Spleen (tissue), 11 donors: ENCODE results near the gene HMGN2. TPM values are rescaled to one million over a fixed set of nuclear protein-coding genes. Genes with fewer than 3 reads are reported as not detected.
A peak's percentile ranks its signal among the peaks of the same experiment; 100 is the strongest.
"Not testable (repeated sequence)": the region's sequence is repeated elsewhere in the genome, so short reads cannot be mapped to it uniquely, and the experiment has no call there.

Experiments used
- DNase-seq: peaks from one replicate; pipeline ENCODE4 v3.0.0-alpha.2; 2020
- H3K27ac ChIP-seq, 8 donors: fragments of 200-600 bp; sonication (generic) in 7 of 8; 1 replicate in 4 of 8; 2 replicates in 4 of 8; pipeline versions ENCODE4 v1.5.0 to v1.8.0; 2016 to 2021; ENCODE audit warnings: inconsistent platforms in 4 of 8, mild to moderate bottlenecking in 4 of 8, moderate library complexity in 1 of 8
- H3K27me3 ChIP-seq, 7 donors: fragments of 200-600 bp; sonication (generic) in 6 of 7; replicated peaks in 1 of 7; 1 replicate in 4 of 7; 2 replicates in 3 of 7; pipeline versions ENCODE4 v1.5.0 to v1.8.0; 2016 to 2021; ENCODE audit warnings: inconsistent platforms in 3 of 7, mild to moderate bottlenecking in 1 of 7
- H3K36me3 ChIP-seq, 6 donors: fragments of 200-600 bp; sonication (generic) in 5 of 6; 1 replicate in 4 of 6; 2 replicates in 2 of 6; pipeline versions ENCODE4 v1.5.0 to v1.8.0; 2016 to 2021; ENCODE audit warnings: inconsistent platforms in 2 of 6
- H3K4me1 ChIP-seq, 6 donors: fragments of 200-600 bp; sonication (generic) in 5 of 6; 1 replicate in 3 of 6; 2 replicates in 3 of 6; pipeline versions ENCODE4 v1.5.0 to v1.8.0; 2016 to 2021; ENCODE audit warnings: inconsistent platforms in 3 of 6
- H3K4me3 ChIP-seq, 8 donors: fragments of 200-600 bp; sonication (generic) in 7 of 8; 1 replicate in 4 of 8; 2 replicates in 4 of 8; pipeline versions ENCODE4 v1.5.0 to v1.8.0; 2016 to 2021; ENCODE audit warnings: inconsistent platforms in 4 of 8, mild to moderate bottlenecking in 4 of 8, moderate library complexity in 2 of 8
- H3K9me3 ChIP-seq, 8 donors: fragments of 200-600 bp; sonication (generic) in 7 of 8; 1 replicate in 4 of 8; 2 replicates in 4 of 8; pipeline versions ENCODE4 v1.5.0 to v1.8.0; 2016 to 2021; ENCODE audit warnings: inconsistent platforms in 4 of 8
- CTCF ChIP-seq, 11 experiments: fragments of 200-600 bp in 7 of 11; fragments of 450-650 bp in 4 of 11; sonication (generic) in 4 of 11; IDR thresholded peaks in 8 of 11; conservative IDR thresholded peaks in 3 of 11; 1 replicate in 7 of 11; 2 replicates in 4 of 11; pipeline versions ENCODE4 v1.4.0 to v1.8.0; 2016 to 2021; ENCODE audit warnings: antibody characterized with exemption in 11 of 11, inconsistent platforms in 4 of 11, mild to moderate bottlenecking in 1 of 11
- POLR2A ChIP-seq, 3 donors: fragments of 450-650 bp; IDR thresholded peaks; one replicate each; pipeline ENCODE4 v1.5.1; 2017; ENCODE audit warnings: antibody characterized with exemption in 3 of 3, mild to moderate bottlenecking in 1 of 3
- POLR2AphosphoS5 ChIP-seq, 3 donors: sonication (generic); formaldehyde crosslinking; IDR thresholded peaks; one replicate each; pipeline ENCODE4 v1.5.1; 2017; ENCODE audit warnings: antibody characterized with exemption in 3 of 3
- WGBS, 5 donors: extraction: QIAGEN DNeasy Blood & Tissue Kit in 3 of 5; methylation state at CpG; one replicate each; pipeline versions ENCODE4 v1.1.5 to v1.1.7; 2013 to 2018; 5-methylcytosine and 5-hydroxymethylcytosine counted together
- intact Hi-C: fragments of 100-400 bp; cut with DNase I; formaldehyde crosslinking; loops from one replicate; pipeline ENCODE4 v1.15.0; 2023; ENCODE audit warnings: low total_unique reads
- polyA plus RNA-seq, 3 donors: library from polyadenylated mRNA; stranded (reverse); fragments of 200-250 nt; gene quantifications; one replicate each; pipeline ENCODE4 v1.2.1, GENCODE V29; 2013
- total RNA-seq, 7 donors: library from RNA; depleted of rRNA in 3 of 7; stranded (reverse); fragments of >200 nt in 3 of 7; fragmentation: NEBNext Ultra II Directional in 4 of 7; extraction: Animal tissue kit (Norgen Biotek cat#: 25700) in 4 of 7; gene quantifications; one replicate each; pipeline versions ENCODE4 v1.1.0 to v1.2.1, GENCODE V29; 2016 to 2021
- donor health status: healthy with polysubstance abuse.
- donor health status: DM: no; HTN: no; CAD: no; lungs with moderate emphysema.
- donor health status: DM: no; HTN: no; CAD: no.
- donor health status: Bipolar disorder and iron deficiency.
- donor health status: healthy.
- donor health status: DM: no; HTN: no; CAD: no.
- donor health status: DM: yes; HTN: yes; CAD: no.

The HMGN2 gene
- total and polyA plus RNA-seq, 10 donors: 191 to 1,036 (median 328) TPM

GRCh38 chr1:26493938-26494337 is 21.7 kb downstream of the HMGN2 start:
- no peaks in the 10 kb centered on the region for H3K27me3 ChIP-seq
- H3K27ac ChIP-seq: no peak overlapping the region
- DNase-seq: no peak
- TF ChIP-seq CTCF (IDR thresholded peaks at IDR 0.05 in 8 of 11, conservative IDR thresholded peaks at IDR 0.05 in 3 of 11) (no peak), POLR2AphosphoS5 (IDR thresholded peaks at IDR 0.05) (no peak), POLR2A (IDR thresholded peaks at IDR 0.05) (no peak)
- intact Hi-C loops: loop anchor here (10.0 kb wide), 1 partner anchor 51 kb away; no protein-coding TSS in a partner anchor
- peaks cover 0 to 3% (median 0%) of the 10 kb centered on the region in 6 donors for H3K4me1 ChIP-seq
- H3K4me3 ChIP-seq: no peak overlapping the region
- no peaks in the 10 kb centered on the region for H3K36me3 ChIP-seq
- 86 to 90% (median 88%) methylated on average over 3 of the region's 3 CpGs for WGBS, 5 donors
- no peaks in the 10 kb centered on the region for H3K9me3 ChIP-seq

GRCh38 chr1:26496861-26497260 is 24.6 kb downstream of the HMGN2 start:
- TF ChIP-seq POLR2A (IDR thresholded peaks at IDR 0.05) (no peak), CTCF (IDR thresholded peaks at IDR 0.05 in 8 of 11, conservative IDR thresholded peaks at IDR 0.05 in 3 of 11) (no peak), POLR2AphosphoS5 (IDR thresholded peaks at IDR 0.05) (no peak)
- Histone ChIP-seq H3K27ac (no peak overlapping the region), H3K36me3 (no peaks in the 10 kb centered on the region), H3K27me3 (no peaks in the 10 kb centered on the region), H3K9me3 (no peaks in the 10 kb centered on the region), H3K4me1 (peaks cover 7 to 30% (median 15%) of the 10 kb centered on the region in 6 donors), H3K4me3 (no peak overlapping the region)
- no peak for DNase-seq
- 45 to 63% (median 52%) methylated on average over 2 to 4 of the region's 4 CpGs for WGBS, 5 donors
- intact Hi-C loops: loop anchor here (10.0 kb wide), 1 partner anchor 48 kb away; no protein-coding TSS in a partner anchor

DNA sequence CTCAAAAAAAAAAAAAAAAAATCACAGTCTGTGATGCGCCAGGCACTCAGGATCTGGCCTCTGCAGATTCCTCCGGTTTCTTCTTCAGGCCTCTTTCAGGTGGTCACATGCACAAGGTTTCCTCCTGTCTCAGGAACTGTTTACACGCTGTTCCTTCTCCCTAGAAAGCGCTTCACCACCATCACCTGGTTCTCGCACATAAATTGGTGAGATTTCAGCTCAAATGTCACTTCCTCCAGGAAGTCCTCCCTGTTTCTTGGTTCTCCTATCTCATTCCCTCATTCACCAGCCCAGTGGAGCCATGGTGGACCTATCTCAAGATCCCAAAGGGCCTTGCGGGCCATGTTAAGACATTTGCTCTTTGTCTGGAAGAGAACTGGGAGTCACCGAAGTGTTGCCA is 26.7 kb downstream of the HMGN2 start:
- H3K36me3 ChIP-seq: no peaks in the 10 kb centered on the region
- no peak overlapping the region for H3K27ac ChIP-seq
- H3K9me3 ChIP-seq: no peaks in the 10 kb centered on the region
- DNase-seq: no peak
- TF ChIP-seq POLR2A (IDR thresholded peaks at IDR 0.05) (no peak), CTCF (IDR thresholded peaks at IDR 0.05 in 8 of 11, conservative IDR thresholded peaks at IDR 0.05 in 3 of 11) (no peak), POLR2AphosphoS5 (IDR thresholded peaks at IDR 0.05) (no peak)
- intact Hi-C loops: loop anchor here (10.0 kb wide), 1 partner anchor 46 kb away; no protein-coding TSS in a partner anchor
- H3K4me1 ChIP-seq: peaks cover 8 to 36% (median 19%) of the 10 kb centered on the region in 6 donors
- no peak overlapping the region for H3K4me3 ChIP-seq
- H3K27me3 ChIP-seq: no peaks in the 10 kb centered on the region
- 70 to 89% (median 82%) methylated on average over 7 of the region's 7 CpGs for WGBS, 5 donors

DNA sequence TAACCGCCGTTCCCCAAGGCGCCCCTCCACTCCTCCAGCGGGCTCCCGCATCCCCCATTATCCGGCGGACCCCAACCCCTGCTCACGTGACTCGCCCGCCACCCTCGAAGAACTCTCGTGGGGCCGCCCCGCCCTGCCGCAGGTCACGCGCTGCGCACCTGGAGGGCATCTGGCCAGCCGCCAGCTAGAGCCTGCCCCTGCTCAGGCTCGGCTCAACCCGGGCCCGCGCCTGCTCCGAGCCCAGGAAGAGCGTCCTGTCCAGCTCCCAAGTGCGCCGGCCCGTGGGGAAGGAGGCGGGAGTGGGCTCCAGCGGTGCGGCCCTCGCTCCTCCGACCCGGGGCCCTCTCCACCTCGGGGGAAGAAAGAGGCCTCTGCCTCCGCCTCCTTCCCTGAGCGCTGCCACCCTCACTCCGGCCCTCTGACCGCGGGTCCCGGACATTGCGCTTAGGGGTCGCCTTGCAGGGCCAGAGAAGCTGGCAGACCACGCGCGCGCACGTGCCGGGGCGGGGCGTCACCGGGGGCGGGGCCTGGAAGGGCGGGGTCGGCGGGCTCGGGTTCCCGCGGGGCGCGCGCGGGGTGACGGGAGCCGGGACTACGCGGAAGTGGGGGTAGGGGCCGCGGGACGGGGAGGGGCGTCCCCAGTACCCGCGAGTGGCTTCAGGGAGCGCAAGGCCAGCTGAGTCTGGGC is 28.4 kb downstream of the HMGN2 start:
- Histone ChIP-seq H3K4me3 (peak overlapping the region; percentile 68 to 96 (median 87)), H3K27me3 (no peaks in the 10 kb centered on the region), H3K36me3 (no peaks in the 10 kb centered on the region), H3K4me1 (peaks cover 8 to 36% (median 19%) of the 10 kb centered on the region in 6 donors), H3K27ac (peak overlapping the region; percentile 94 to 98 (median 97)), H3K9me3 (no peaks in the 10 kb centered on the region)
- whole genome bisulfite sequencing, 5 donors: 0 to 1% (median 0%) methylated on average over 44 to 74 of the region's 74 CpGs
- DNase-seq: peak; percentile 98
- intact Hi-C loops: no loop called here
- TF ChIP-seq CTCF (IDR thresholded peaks at IDR 0.05 in 8 of 11, conservative IDR thresholded peaks at IDR 0.05 in 3 of 11): peak in 5 of 11 experiments; percentile 14 to 43 (median 37)
- peak in 2 of 3 donors; percentile 16 to 33 for TF ChIP-seq POLR2A (IDR thresholded peaks at IDR 0.05)
- TF ChIP-seq POLR2AphosphoS5 (IDR thresholded peaks at IDR 0.05): peak; percentile 90 to 93 (median 92)

DNA sequence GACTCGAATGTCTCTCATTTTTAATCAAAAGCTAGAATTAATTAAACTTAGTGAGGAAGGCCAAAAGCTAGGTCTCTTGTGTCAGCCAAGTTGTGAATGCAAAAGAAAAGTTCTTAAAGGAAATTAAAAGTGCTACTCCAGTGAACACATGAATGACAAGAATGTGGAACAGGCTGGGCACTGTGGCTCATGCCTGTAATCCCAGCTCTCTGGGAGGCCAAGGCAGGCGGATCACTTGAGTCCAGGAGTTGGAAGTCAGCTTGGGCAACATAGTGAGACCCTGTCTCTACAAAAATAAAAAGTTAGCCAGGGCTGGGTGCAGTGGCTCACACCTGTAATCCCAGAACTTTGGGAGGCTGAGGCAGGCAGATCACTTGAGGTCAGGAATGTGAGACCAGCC is 38.5 kb downstream of the HMGN2 start:
- intact Hi-C loops, H3K27ac ChIP-seq, DNase-seq, H3K27me3 ChIP-seq, H3K36me3 ChIP-seq, H3K9me3 ChIP-seq, H3K4me3 ChIP-seq, H3K4me1 ChIP-seq: not testable (repeated sequence)
- 71 to 84% (median 75%) methylated on average over 2 of the region's 2 CpGs for WGBS, 5 donors

DNA sequence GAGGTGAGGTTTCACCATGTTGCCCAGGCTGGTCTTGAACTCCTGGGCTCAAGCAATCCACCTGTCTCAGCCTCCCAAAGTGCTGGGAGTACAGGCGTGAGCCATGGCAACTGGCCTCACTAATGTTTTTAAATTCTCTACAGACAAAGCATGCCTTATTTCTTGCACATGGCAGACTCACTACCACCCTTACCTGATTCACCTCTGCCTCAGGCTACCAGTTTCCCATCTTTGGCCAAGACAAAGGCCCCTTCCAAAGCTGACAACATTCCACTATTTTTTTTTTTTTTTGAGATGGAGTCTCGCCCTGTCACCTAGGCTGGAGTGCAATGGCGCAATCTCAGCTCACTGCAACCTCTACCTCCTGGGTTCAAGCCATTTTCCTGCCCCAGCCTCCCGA is 43.6 kb downstream of the HMGN2 start:
- H3K27ac ChIP-seq, H3K4me3 ChIP-seq, H3K36me3 ChIP-seq, intact Hi-C loops, H3K4me1 ChIP-seq, H3K9me3 ChIP-seq, H3K27me3 ChIP-seq, DNase-seq: not testable (repeated sequence)
- 79 to 94% (median 86%) methylated on average over 4 of the region's 4 CpGs for WGBS, 5 donors
